GM18867 (cell line): ENCODE results near the gene ACSL4.
A peak's percentile ranks its signal among the peaks of the same experiment; 100 is the strongest.
"Not testable (repeated sequence)": the region's sequence is repeated elsewhere in the genome, so short reads cannot be mapped to it uniquely, and the experiment has no call there.

Experiments used
- ATAC-seq: cut with Tn5 transposase; IDR thresholded peaks from one replicate; pipeline ENCODE4 v1.9.1; 2021; ENCODE audit warnings: mild to moderate bottlenecking, moderate library complexity; ENCODE audit not compliant: unreplicated experiment

The ACSL4 gene

DNA sequence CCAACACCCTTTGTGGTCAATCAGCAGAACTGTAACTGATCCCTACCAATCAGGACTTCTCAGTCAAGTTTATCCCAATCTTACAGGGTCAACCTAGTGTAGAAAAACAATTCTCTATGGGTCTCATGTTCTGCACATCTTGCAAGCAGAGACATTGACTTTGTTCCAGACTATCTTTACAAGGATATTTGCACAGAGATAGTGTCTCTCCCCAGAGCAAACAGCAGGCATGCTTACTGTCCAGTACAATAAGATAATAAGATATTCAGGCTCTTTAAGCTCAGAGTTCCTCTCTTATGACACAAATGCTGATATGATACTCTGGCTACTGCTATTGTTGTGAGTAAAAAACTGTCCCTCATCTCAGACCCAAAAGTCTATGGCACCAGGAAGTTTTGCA lies 53.2 kb downstream of the ACSL4 start:
- ATAC-seq, result no peak

DNA sequence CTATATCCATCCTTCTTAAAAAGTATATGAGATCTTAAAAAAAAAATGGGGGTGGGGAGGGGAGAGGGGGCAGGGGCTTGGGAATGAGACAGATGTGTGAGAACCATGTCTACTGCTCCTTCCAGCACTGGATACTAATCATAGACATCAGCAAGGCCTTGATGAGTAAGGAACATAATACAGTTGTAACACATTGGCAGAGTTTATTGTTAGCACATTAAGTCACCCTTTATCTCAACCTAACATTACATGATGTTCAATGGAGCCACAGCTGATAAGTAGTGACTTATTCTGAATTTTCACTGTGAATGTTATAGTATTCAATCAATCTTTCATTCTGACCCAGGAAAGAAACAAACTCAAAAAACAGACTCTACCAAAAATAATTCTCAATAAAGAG lies 60.8 kb downstream of the ACSL4 start:
- no peak for ATAC-seq

DNA sequence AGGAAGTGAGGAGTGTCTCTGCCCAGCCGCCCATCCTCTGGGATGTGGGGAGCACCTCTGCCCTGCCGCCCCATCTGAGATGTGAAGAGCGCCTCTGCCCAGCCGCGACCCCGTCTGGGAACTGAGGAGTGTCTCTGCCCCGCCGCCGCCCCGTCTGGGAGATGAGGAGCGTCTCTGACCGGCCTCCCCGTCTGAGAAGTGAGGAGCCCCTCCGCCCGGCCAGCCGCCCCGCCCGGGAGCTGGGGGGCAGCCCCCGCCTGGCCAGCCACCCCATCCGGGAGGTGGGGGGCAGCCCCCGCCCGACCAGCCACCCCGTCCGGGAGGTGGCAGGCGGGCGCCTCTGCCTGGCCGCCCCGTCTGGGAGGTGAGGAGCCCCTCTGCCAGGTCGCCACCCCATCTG lies 61.9 kb downstream of the ACSL4 start:
- not testable (repeated sequence) for ATAC-seq

DNA sequence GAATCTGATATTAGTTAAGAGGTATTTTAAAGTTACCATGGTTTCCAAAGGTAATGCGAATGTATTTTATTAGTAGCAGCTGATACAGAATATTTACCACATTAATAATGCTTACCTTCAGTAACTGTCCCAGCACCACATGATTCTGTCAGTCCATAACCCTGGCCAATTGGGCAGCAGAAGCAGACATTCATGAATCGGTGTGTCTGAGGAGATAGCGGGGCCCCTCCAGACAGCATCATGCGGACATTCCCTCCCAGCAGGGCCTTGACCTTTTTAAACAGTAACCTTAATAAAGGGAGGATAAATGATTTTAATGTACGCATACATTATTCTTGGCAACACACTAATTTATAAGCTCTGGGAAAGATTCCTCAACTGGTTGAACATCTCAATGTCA lies 65.1 kb downstream of the ACSL4 start:
- no peak for ATAC-seq

DNA sequence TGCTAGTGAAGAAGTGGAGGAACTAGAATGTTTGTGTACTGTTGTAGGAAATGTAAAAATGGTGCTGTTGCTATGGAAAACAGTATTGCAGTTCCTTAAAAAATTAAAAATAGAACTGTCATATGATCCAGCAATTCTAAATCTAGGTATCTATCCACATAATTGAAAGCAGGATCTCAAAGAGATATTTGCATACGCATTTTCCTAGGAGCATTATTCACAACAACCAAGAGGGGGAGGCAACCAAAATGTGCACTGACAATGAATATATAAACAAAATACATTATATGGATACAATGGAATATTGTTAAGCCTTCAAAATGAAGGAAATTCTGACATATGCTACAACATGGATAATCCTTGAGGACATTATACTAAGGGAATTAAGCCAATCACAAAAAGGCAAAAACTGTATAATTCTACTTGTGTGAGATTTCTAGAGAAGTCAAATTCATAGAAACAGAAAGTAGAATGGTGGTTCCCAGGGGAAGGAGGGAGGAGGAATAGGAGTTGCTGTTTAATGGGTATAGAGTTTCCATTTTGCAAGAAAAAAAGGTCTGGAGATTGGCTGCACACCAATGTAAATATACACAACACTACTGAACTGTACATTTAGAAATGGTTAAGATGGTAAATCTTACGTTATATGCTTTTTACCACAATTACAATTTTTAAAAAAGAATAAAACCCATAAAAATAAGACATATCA lies 72.5 kb downstream of the ACSL4 start:
- ATAC-seq, result no peak

DNA sequence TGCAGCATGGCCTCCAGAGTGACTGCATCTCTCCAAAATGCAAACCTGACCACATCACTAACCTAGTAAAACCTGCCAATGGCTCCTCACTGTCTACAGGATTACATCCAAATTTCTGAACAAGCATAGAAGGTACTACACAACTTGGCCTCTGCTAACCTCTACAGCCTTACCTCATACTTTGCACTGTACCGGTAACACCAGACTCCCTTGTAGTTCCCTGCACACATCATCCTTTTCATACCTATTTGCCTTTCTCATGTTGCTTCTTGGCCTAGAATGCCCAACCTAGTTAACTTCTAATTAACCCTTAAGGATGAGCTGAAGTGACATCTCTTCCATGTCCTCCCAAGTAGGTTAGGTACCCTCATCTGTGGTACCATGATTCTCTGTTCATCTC lies 74.7 kb downstream of the ACSL4 start:
- no peak for ATAC-seq

DNA sequence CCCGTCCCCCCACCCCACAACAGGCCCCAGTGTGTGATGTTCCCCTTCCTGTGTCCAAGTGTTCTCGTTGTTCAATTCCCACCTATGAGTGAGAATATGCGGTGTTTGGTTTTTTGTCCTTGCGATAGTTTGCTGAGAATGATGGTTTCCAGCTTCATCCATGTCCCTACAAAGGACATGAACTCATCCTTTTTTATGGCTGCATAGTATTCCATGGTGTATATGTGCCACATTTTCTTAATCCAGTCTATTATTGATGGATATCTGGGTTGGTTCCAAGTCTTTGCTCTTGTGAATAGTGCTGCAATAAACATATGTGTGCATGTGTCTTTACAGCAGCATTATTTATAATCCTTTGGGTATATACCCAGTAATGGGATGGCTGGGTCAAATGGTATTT lies 75.7 kb downstream of the ACSL4 start:
- not testable (repeated sequence) for ATAC-seq

DNA sequence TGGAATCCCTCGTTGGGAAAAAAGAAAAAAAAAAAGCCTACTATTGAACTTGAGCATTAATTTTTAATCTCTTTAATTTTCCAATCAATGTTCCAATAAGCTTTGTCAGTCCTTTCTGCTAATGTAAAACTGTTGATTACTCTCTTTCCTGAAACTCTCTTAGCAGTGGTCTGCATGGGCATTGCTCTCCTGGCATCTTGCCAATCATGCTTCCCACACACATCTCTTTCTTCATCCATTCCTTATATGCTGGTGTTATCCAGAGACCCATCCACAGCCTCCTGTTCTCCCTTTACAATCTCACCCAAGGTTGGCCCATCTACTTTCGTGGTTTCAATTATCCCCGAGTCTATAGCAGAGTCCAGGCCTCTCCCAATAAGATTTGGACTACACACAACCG lies 76.3 kb downstream of the ACSL4 start:
- ATAC-seq, result no peak

DNA sequence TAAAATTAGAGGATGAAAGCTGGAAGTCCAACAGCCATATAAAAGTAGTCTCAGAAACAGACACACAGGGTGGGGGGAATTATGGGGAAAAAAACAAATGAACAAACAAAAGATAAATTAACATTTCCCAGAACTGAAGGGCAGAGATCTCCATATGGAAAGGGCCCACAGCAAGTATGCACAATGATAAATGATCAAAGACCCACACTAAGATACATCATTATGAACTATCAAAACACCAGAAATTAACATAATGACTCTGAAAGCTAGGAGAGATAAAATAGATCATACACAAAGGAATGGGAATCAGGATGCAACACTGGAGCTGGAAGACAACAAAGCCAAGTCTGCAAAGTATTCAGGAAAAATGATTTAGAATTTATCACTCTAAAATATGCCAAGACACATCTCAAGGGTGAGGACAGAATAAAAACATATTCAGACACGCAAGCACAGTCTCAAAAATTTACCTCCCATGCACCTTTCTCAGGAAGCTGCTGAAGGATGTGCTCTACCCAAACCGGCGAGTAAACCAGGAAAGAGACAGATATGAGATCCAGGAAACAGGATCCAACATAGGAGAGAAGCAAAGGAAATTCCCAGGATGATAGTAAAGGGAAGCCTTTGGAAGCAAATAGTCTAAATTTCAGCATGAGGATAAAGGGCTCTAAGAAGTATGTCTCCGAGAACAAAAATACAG lies 77.4 kb downstream of the ACSL4 start:
- ATAC-seq, result no peak

DNA sequence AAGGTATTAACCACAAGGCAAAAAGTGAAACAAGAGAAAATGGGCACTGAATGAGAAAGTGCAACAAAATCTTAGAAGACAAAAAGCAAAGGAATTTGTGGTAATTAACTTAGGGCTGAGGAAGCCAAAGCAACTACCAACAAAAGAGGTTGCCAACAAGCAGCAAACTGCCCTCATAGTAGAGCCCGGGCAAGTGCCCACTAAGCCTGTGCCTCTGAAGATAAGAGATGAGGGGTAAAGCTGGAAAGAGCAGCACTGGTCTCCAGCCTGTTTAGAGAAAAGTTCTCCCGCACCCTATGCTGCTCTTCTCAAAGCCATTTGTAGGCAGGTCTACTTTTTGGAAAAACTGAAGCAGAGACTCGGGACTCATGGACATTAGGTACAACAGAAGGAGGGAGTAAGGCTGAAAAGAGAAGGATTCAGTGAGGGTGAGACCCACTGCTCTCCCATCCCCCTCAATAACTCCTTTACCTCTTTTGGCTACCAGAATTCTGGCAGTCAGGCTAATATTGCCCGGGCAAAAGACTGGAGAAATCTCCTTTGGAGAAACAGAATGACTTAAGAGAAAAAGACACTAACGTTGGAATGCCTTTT lies 78.4 kb downstream of the ACSL4 start:
- ATAC-seq, result no peak

DNA sequence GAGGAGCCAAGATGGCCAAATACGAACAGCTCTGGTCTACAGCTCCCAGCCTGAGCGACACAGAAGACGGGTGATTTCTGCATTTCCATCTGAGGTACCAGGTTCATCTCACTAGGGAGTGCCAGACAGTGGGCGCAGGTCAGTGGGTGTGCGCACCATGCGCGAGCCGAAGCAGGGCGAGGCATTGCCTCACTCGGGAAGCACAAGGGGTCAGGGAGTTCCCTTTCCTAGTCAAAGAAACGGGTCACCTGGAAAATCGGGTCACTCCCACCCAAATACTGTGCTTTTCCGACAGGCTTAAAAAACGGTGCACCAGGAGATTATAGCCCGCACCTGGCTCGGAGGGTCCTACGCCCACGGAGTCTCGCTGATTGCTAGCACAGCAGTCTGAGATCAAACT lies 88.4 kb downstream of the ACSL4 start:
- ATAC-seq, result not testable (repeated sequence)

DNA sequence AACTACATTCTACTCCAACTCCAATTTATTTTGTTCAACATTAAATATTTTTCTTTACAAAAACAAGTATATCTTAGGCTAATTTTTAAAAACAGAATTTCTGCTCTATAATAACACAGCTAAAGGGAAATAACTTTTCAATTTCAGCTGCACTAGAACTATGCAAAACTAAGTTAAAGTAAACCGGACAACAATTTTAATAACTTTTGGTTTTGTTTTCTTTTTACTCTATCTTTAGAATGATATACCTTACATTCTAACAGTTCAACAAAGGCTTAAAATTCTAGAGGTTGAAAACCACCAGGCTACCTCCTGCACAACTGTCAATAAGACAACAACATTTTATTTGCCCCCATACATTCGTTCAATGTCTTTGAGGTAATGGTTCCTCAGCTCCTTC lies 89.4 kb downstream of the ACSL4 start:
- peak; percentile 62 for ATAC-seq

DNA sequence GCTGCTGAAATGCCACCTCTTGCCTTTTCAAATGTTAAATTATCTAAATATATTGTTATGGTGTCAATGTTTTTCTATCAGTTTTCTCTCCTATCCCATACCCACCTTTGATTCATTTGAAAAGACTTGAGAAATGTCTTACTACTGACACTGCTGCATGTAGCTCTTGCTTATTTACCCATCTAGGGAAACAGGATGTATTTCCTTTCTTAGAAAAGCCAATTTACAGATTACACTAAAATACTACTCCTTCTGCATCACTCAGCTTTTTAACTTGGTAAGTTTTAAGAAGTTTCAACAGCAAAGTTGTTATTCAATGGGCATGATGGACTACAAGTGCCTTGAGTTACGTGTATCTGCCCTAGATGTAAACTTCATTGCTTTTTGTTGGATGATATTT lies 94.9 kb downstream of the ACSL4 start:
- no peak for ATAC-seq

DNA sequence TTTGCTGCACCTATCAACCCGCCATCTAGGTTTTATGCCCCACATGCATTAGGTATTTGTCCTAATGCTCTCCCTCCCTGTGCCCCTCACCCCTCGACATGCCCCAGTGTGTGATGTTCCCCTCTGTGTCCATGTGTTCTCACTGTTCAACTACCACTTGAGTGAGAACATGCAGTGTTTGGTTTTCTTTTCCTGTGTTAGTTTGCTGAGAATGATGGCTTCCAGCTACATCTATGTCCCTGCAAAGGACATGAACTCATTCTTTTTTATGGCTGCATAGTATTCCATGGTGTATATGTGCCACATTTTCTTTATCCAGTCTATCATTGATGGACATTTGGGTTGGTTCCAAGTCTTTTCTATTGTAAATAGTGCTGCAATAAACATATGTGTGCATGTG lies 95.6 kb downstream of the ACSL4 start:
- ATAC-seq, result not testable (repeated sequence)

DNA sequence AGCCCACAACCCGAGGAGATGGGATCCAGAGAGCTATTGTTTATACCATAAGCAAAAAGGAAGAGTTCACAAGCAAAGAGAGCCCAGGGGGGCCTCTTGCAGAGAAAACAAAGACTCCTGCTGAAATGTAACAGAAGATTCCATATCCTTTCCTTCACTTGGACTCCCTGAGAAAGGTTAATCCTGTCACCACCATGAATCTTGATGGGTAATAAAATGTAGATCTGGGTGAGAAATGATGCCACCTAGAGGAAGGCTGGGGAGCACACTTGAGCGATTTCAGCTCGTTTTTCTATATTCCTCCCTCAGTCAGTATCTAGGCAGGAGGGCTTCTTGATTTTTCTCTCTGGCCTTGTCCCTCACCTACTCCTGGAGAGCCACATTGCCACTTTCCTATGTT lies 97.9 kb downstream of the ACSL4 start:
- peak; percentile 58 for ATAC-seq

DNA sequence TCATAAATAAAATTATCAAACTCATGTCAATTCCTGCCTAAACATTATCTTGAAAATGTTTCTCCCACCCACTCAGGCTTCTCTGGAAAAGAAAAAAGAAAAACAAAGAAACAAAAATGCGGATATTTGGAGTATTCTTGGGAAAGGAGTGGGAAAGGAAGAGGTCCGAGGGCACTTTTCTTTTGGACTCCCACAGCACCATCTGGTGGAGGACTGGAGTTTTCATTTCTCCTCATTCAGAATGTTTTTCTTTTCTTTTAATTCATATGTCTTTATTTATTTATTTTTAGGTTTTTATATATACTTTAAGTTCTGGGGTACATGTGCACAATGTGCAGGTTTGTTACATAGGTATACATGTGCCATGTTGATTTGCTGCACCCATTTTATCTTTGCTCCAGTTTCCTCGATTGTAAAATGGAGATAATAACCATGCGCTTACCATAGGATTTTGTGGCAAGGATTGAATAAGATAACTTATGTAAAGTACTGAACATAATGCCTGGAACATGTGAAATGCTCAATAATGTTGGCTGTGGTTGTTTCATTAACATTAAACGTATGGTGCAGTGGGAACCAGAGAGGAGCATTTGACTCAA lies 100.1 kb downstream of the ACSL4 start:
- no peak for ATAC-seq

DNA sequence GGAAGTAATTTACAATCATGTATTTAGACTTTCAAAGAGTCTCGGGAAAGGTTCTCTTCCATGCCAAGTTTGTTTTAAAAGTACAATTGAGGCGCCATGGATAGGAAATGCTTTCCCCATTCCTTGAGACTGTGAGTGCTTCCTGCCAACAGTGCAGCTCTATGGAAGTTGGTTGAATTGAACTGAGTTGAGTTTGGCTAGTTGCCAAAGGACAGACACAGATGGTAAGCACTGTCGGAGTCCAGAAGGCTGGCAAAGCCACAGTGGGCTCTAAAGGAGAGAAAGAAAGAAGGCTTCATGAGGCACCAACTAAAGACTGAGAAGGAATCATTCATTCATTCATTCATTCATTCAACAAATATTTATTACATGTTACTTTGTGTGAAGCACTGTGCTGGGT lies 103.7 kb downstream of the ACSL4 start:
- no peak for ATAC-seq

DNA sequence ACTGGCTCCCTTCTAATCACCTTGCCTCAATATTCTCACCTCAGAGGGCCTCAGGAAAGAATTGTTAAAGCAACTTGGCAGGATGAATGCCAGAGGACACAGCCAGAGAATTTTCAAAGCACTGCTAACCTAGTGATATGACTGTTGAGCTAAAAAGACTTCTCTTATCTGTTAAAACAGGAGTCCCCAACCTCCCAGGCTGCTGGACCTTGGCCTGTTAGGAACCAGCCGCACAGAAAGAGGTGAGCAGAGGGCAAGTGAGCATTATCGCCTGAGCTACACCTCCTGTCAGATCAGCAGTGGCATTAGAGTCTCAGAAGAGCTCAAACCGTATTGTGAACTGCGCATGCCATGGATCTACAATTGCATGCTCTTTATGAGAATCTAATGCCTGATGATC lies 106.4 kb downstream of the ACSL4 start:
- no peak for ATAC-seq

DNA sequence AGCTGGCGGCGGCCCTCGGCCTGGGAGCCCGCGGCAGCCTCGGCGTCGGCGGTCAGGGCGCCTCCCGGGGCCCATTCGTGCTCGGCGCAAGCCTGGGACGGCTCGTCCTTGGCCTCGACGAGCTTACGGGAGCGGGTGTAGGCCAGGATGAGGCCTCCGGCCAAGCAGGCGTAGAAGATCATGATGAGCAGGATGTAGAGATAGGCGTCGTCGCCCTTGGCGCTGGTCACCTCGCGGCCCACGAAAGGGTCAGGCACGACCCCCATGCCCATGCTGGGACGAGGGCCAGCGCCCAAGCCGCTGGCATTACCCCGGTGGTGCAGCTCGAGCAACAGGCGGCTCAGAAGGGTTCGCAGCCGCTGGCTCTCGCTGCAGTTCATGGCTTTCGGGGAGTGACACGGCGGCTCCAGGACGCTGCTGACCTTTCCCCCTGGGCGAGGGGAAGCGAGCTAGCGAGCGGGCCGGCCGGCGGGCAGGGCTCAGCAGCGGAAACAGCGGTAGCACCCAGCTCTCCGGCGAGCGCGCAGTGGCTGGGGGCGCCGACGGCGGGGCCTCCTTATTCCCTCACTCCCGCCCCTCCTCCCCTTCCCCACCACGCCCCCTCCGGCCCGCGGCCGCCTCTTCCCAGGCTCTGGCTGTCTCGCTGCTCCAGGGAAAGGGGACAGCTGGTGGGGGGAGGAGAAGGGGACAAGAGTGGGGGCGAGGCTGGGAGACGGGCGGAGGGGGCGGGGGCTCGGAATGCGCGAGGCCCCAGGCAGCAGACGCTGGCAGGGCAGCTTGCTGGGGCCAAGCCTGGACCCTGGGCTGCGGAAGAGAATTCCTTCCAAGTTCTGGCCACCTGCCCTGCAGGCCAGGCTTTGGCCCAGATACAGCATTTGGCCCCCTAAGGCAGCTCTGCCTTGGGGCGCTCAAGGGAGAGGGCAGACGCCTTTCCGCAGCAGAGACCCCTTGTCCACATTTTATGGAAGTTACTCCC lies 108.1 kb downstream of the ACSL4 start, which contains the start of gene KCNE5:
Gene KCNE5, minus strand, starts transcription at position 532 of the 976 bp plus-strand sequence. Its CDS starts 152 bp downstream, at position 380.
- ATAC-seq, result no peak

DNA sequence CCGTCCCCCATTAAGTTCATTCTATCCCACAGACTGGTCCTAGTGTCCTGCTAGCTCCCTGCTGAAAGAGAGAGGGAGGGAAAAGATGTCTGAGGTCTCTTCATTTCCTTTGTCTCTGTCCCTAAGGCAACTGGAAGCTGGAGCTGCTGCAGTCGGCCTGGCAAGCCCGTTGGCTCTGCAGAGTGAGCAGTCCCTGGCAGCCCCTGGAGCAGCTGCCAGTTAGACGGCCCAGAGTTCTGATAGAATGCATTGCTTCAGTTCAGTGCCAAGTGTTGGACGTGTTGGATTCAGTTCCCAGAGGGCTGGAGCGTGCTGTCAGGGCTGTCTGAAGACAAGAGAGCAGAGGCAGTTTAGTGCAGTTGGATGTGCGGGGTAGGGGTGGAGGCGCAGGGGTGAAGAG lies 109.1 kb downstream of the ACSL4 start:
- no peak for ATAC-seq

DNA sequence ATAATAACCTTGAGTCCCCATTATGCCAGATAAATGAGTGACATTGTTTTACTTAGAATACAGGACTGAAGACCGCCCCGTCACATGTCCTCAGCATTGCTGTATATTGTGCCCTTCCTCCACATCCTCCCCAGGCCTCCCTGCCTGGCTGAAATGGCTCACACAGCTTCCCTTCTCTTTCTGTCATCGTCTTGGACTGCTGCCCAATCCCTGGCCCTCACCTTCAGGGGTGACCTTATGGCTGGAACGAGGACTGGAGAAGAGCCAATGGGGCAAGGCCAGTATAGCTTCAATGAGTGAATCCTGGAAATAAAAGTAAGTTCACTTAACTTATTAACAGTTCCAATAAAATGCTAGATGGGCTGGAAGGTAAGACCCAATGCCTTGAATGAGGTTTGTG lies 110.8 kb downstream of the ACSL4 start:
- no peak for ATAC-seq
